ENCODE measurements around the gene REPS2.

The REPS2 gene

GRCh38 chrX:16931371-16931770 lies 15.1 kb upstream of the REPS2 start:
- no peak for DNase-seq (ENCODE audit: low spot score)
- POLR2A ChIA-PET (ENCODE audit: low non-redundant PET) = no interaction called here

GRCh38 chrX:16931855-16932575 lies 14.4 kb upstream of the REPS2 start:
- H3K27ac ChIP-seq = no peak overlapping the region
- no peak for TF ChIP-seq CTCF (conservative IDR thresholded peaks at IDR 0.05; ENCODE audit: low read depth)
- CTCF ChIA-PET = no interaction called here

More at GRCh38 chrX:16931371-16931770, 15.1 kb upstream of the REPS2 start:
- TF ChIP-seq CTCF (conservative IDR thresholded peaks at IDR 0.05; ENCODE audit: low read depth) = no peak
- no peak overlapping the region for H3K27ac ChIP-seq
- CTCF ChIA-PET = no interaction called here

DNA sequence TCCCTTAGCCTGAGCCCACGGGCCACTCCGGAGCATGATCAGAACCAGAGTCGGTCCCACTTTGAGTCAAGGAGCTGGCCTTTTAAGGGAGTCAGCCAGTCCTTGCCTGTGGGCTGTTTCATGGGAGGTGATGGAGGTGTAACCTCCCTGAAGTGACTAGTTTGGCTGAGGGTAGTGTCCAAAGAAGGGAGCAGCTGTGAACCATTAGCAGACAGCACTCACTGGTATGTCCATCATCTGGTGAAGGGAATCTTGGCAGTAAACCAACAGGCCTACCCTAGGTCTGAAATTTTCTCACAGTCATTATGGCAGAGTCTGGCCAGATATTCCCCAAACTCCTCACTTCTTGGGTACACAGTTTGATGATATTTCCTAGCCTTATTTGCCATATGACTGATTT lies 12.3 kb upstream of the REPS2 start:
- ChIA-PET CTCF (no interaction called here), POLR2A (ENCODE audit: low non-redundant PET) (no interaction called here)
- no peak for TF ChIP-seq CTCF (conservative IDR thresholded peaks at IDR 0.05; ENCODE audit: low read depth)
- no peak for DNase-seq (ENCODE audit: low spot score)
- H3K27ac ChIP-seq = no peak overlapping the region

More at GRCh38 chrX:16931855-16932575, 14.4 kb upstream of the REPS2 start:
- DNase-seq (ENCODE audit: low spot score) = no peak
- POLR2A ChIA-PET (ENCODE audit: low non-redundant PET) = no interaction called here

DNA sequence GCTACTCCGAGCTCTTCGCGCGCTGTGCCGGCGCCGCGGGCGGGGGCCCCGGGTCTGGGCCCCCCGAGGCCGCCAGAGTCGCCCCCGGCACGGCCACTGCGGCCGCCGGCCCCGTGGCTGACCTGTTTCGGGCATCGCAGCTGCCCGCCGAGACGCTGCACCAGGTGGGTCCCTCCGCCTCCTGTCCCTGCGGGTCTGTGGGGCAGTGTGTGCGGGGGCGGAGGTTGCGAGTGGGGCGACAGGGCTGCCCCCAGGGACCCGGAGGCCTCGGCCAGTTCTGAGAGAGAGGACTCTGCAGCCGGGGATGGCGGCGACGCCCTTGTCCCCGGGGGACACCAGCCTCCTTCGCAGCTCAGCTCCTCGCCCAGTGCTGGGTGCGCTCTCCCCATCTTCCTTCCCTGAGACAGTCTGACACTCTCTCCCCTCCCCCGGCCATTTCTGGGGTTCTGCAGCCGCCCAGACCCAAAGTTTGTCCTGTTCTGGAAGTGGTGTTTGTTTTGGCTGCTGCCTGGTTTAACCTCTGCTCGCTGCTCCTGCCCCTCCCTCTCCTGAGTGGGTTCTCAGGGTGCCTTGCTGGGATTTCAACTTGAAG lies 609 bp downstream of the REPS2 start:
- POLR2A ChIA-PET (ENCODE audit: low non-redundant PET) = no interaction called here
- H3K27ac ChIP-seq = no peak overlapping the region
- CTCF ChIA-PET = interaction anchor here (1.5 kb wide), 1 partner anchor 99 kb away, joined by 5 read pairs; no protein-coding TSS in a partner anchor
- no peak for TF ChIP-seq CTCF (conservative IDR thresholded peaks at IDR 0.05; ENCODE audit: low read depth)
- DNase-seq (ENCODE audit: low spot score) = no peak

GRCh38 chrX:16950423-16950822 lies 4.0 kb downstream of the REPS2 start:
- TF ChIP-seq CTCF (conservative IDR thresholded peaks at IDR 0.05; ENCODE audit: low read depth) = no peak
- POLR2A ChIA-PET (ENCODE audit: low non-redundant PET) = no interaction called here
- CTCF ChIA-PET = no interaction called here

DNA sequence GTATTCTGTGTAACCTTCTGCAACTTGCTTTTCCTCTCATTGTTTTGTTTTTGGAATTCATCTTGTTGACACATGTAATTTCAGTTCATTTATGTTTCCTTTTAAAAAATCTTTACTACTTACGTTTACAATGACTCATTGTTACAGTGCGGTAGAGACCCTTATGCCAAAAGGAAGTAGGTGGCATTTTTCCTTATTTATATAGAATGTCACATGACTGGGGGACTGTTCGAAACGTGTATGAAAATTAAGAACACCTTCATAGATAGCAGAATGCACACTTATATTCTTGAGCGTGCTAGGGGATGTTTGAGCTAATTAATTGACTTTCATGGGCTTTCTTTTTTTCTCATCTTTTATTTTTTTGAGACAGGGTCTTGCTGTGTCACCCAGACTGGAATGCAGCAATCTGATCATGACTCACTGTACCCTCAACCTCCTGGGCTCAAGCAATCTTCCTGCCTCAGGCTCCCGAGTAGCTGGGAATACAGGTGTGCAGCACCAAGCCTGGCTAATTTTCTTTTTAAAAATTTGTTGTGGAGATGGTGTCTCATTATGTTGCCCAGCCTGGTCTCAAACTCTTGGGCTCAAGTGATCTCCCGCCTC lies 7.3 kb downstream of the REPS2 start:
- no peak for DNase-seq (ENCODE audit: low spot score)
- H3K27ac ChIP-seq = no peak overlapping the region
- POLR2A ChIA-PET (ENCODE audit: low non-redundant PET) = no interaction called here
- CTCF ChIA-PET = interaction anchor here (0.6 kb wide), 1 partner anchor 71 kb away, joined by 3 read pairs; no protein-coding TSS in a partner anchor
- no peak for TF ChIP-seq CTCF (conservative IDR thresholded peaks at IDR 0.05; ENCODE audit: low read depth)

More at GRCh38 chrX:16950423-16950822, 4.0 kb downstream of the REPS2 start:
- no peak for DNase-seq (ENCODE audit: low spot score)
- no peak overlapping the region for H3K27ac ChIP-seq
